Measurements from ENCODE around the gene FAM83F.
"Not testable (repeated sequence)": the region's sequence is repeated elsewhere in the genome, so short reads cannot be mapped to it uniquely, and the experiment has no call there.

FAM83F gene

DNA sequence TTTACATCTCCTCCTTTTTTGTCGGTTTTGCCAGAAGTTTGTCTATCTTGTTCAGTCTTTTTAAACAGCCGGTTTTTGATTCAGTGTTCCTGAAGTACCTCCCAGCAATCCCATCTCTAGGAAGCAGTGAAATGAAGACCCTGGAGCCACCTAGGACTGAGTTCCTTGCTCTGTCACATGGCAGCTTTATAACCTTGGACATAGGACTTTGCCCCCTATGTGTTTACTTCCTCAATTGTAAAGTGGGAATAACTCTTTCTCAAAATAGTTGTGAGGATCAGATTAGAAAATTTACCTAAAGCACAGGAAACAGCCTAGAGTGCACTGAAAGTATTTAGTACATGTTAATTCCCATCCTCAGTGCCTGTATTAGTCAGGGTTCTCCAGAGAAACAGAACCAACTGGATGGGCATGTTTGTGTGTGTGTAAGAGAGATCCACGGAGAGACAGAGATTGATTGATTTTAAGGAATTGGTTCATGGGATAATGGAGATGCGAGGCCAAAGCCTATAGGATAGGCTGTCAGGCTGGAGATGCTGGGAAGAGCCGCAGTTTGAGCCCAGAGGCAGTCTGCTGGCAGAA, 20.0 kb downstream of the FAM83F start:
- DNase-seq (ENCODE audit: low read depth in 2 of 2): no peak

DNA sequence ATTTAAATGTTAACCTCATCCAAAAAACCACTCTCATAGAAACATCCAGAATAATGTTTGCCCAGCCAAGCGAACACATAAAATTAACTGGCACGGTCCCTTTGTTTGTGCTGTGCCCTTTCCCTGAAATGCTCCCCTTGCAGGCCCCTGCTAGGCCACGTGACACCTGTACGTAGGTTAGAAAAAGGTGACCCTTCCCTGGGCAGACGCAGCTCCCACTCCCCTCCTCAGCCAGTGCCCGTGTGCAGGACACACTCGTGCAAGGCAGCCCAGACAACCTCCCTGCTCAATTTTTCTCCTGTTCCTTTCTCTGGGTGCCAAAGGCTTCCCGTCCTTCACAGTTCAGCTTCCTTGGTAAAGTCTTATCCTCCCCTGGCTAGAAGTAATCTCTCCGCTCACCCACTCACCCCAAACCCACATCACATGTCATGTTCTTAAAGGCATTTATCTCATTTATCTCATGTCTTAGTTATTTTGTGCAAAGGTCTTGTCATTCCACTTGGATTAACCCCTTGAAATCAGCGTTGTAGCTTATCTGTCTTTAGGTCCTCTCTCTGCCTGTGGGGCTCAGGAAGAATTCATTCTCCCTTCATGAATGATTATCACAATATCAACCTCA, 20.7 kb downstream of the FAM83F start:
- DNase-seq (ENCODE audit: low read depth in 2 of 2): no peak

DNA sequence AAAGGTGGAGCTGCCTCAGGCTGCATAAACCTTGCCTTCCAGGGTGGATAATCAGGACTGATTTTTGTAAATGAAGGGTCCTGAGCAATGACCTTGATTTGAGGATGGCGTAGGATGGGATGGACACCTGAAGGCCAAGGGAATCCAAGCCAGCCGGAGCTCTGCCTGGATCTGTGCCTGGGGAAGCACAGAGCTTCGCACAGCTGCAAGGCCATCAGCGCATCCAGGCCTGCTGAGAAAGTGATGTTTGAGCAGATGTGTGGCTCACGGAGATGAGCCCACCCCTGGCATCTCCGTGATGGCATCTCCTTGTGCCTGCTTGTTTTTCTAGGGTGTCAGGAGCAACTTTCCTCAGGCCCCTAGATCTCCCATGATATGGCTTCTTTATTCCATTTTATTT, 23.3 kb downstream of the FAM83F start:
- no peak for DNase-seq (ENCODE audit: low read depth in 2 of 2)

DNA sequence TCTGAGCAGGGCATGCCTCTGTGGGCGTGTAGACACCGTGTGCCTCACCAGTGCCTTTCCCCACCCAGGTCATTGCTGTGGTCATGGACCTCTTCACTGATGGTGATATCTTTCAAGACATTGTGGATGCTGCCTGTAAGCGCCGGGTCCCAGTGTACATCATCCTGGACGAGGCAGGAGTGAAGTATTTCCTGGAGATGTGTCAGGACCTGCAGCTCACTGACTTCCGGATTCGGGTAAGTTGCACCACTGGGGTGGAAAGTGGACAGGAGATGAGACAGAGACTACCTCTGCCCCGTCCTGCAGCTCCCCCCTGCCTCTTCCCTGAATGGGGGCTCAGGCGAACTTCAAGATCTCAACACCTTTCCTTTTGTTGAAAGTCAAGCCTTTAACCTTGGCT, 24.3 kb downstream of the FAM83F start:
- DNase-seq (ENCODE audit: low read depth in 2 of 2): no peak

DNA sequence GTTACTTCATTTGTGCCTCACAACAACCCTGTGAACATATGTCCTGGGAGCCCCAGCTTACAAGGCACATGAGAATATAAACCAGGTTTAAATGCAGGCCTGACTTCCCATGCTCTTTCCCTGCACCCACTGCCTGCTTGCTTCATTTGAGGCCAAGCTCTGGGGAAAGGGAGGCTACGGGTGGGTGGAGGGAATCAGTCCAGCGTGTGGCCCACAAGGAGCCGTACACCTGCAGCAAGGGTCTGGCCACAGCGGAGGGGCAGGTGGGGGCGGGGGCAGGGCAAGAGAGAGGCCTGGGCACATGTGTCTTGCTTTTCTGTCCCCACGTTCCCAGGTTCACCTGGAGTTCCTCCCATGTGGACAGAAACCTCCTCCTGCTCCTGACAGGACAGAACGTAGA, 26.2 kb downstream of the FAM83F start:
- DNase-seq (ENCODE audit: low read depth in 2 of 2): no peak

DNA sequence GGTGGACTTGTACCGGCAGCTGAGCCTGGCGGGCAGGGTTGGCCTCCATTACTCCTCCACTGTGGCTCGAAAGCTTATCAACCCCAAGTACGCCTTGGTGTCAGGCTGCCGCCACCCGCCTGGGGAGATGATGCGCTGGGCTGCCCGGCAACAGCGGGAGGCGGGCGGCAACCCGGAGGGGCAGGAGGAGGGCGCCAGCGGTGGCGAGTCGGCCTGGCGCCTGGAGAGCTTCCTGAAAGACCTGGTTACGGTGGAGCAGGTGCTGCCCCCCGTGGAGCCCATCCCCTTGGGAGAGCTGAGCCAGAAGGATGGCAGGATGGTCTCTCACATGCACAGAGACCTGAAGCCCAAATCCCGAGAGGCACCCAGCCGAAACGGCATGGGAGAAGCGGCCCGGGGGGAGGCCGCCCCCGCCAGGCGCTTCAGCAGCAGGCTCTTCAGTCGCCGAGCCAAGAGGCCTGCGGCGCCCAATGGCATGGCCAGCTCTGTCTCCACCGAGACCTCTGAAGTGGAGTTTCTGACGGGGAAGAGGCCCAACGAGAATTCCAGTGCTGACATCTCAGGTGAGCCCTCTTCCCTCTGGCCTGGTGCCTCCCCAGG, 26.7 kb downstream of the FAM83F start:
- DNase-seq (ENCODE audit: low read depth in 2 of 2): no peak

DNA sequence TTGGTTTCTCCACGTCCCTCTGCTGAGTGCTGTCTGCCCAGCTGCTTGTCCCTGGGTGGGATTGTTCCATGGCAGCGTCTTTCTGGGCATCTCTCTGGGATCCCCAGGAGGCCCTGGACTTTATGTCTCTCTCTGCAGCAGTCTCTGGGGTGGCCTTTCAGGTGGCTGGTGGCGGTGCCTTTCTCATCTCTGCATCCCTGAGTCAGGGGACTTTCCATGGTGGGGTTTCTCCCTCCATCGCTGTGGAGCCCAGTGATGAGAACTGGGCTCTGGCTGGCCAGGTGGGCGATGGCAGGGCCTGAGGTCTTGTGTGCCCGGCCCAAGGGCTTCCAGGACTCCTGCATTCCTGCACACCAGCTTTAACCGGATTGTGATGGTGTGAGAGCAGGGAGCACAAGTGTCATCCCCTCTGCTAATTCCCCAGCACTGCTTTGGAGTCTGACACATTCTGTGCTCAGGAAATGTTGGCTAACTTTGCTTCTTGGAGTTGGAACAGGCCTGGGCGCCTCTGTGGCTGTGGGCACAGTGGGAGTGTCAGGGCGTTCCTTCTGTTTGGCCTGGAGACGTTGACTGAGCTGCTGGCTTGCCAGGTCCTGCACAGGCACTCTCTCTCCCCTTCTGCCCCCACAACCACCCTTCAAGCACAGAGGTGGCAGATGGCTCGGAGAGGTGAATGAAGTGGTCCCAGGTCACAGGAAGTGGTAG, 27.9 kb downstream of the FAM83F start:
- DNase-seq (ENCODE audit: low read depth in 2 of 2): no peak

DNA sequence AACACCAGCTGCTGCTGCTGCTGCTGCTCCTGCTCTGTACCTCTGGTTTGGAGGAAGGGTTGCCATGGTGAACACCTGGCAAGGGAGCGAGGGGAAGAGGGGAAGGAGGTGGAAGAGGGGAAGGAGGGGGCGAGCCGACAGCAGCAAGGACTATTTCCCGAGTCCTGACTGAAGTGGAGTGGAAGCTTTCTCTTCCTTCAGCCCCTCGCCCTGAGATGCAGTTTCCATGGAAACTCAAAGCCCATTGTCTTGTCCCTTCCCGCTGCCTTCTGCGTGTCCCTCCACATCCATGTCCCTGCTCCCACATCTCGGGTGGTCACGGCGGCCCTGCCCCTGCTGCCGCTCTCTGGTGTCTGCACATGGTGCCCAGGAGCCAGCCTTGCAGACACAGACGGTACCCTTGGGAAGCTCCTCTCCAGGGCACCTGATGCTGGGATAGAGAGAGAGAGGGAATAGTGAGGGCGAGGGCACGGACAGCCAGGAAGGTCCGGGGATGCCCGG, 28.6 kb downstream of the FAM83F start:
- DNase-seq (ENCODE audit: low read depth in 2 of 2): no peak

DNA sequence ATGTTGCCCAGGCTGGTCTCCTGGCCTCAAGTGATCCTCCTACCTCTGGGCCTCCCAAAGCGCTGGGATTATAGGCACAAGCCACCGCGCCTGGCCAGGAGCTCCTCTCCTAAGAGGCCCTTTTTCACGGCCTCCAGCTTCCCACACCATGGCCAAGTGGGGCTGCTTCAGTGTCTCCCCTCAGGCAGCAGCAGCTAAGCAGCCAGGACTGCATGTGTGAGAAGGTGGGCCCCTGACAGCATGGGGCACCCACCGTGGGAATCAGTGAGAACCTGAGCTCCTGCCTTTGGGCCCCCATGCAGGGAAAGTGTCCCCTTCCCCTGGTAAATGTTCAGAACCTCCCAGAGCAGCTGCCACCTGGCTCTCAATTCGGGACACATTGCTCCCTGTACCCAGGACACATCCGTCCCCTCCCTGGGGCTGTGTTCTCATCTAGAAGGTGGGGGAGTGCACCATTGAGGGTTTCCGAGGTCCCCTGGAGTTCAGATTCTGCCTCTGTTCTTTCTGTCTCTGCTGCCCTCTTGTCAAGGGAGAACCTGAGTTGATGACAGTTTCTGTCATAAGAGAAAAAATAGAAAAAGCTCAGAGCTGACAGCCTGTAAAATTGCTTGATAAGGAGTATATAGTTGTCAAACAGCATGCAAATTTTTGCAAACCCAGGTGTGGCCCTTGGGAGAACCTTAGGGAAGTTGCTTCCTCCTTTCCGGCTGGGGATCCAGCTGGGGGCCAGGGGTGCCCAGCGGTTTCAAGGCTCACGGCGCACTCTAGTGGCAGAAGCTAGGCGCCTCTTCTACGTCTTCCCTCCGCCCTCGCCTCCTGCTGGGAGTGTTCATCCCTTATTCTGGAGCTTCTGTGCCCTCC, 29.7 kb downstream of the FAM83F start:
- DNase-seq (ENCODE audit: low read depth in 2 of 2): no peak

DNA sequence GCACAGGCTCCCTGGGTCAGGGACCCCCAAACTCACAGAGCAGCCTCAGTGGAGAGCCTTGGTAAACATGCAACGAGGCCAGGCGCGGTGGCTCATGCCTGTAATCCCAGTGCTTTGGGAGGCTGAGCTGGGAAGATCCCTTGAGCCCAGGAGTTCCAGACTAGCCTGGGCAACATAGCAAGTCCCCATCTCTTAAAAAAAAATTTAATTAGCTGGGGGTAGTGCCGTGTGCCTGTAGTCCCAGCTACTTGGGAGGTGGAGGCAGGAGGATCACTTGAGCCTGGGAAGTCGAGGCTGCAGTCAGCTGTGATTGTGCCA, 30.3 kb downstream of the FAM83F start:
- DNase-seq (ENCODE audit: low read depth in 2 of 2): not testable (repeated sequence)

DNA sequence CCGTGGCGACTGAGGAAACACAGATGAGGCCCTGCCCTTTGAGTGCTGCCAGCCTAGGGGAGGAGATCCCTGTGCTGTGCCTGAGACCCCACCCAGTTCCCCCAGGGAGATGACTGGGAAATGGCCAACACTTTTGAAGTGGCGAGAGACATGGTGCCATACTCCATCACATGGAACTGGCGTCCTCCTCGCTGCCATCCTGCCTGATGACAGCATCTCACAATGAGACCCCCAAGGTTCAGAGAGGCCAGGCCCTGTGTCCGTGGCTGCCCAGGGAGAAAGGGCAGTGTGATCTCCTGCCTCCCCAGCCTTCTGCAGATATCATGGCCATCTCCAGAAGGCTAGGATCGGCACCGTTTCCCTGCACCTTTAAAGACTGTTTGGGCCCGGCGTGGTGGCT, 31.1 kb downstream of the FAM83F start:
- DNase-seq (ENCODE audit: low read depth in 2 of 2): no peak

DNA sequence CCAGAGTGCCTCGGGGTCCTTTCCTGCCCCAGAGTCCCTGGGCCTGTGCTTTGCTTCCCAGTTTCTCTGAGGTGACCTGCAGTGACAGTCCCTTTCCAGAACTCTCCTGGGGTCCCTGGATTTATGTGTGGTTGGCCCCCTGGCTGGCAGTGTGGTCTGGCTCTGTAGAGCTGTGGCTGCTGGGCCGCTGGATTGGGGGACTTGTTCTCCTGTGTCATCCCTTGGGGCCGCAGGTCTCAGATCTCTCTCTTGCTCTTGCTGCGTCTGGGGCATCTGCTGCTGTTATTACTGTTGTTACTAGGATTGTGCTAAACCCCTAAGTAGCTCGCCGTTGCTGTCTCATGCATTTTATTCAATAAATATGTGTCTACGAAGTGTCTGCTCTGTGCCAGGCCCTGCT, 31.9 kb downstream of the FAM83F start:
- DNase-seq (ENCODE audit: low read depth in 2 of 2): no peak

DNA sequence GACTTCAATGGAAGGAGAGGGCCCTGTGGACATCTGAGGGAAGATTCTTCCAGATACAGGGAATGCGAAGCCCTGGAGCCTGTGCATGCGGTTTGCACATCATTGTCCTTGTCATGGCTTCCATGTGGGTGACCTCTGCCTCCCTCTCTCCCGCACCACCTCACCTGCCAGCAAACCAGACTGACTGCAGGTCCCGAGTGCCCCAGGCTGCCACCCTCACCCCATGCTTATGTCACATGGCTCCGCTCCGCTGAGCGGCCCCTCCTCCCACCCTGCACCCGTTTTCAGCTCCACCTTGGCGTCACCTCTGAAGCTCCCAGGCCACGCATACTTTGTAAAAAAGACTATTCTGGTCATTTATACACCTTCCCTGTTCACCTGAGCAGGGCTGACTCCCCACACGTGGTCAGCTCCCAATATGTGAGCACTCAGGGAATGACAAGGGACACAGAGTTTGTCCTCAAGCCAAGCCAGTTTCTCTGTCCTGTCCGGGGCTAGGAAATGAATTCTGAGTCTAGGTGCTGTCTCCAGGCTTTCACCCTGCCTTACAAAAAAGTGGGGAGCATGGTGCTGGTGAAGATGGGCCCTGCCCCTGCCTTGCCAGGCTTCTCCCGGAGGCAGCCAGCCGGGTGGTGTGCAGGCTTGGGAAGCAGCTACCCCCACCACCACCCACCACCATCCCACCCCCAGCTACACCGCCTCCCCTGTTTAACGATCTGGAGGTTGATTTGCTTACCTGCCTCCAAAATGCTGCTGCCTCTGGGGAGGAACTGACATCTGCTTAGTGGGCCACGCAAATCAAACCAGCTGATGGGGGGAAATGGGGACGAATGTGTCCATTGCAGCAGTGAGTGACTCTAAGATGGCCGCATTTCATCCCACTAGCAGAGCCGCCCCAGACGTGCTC, 32.7 kb downstream of the FAM83F start:
- DNase-seq (ENCODE audit: low read depth in 2 of 2): no peak

DNA sequence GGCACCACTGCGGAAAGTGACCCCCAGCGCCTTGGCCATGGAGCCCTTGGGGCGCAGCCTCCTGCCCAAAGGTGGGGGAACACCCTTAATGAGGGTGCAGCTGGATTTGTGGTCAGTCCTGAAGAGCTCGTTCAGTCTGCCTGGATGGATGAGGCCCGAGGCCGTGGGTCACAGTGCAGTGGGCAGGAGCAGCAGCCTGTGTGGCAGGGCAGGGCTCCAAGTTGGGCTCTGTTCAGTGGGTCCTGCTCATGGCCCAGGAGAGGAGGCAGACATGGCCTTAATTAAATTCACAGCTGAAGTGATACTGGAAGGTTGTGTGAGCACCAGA, 33.3 kb downstream of the FAM83F start:
- no peak for DNase-seq (ENCODE audit: low read depth in 2 of 2)

DNA sequence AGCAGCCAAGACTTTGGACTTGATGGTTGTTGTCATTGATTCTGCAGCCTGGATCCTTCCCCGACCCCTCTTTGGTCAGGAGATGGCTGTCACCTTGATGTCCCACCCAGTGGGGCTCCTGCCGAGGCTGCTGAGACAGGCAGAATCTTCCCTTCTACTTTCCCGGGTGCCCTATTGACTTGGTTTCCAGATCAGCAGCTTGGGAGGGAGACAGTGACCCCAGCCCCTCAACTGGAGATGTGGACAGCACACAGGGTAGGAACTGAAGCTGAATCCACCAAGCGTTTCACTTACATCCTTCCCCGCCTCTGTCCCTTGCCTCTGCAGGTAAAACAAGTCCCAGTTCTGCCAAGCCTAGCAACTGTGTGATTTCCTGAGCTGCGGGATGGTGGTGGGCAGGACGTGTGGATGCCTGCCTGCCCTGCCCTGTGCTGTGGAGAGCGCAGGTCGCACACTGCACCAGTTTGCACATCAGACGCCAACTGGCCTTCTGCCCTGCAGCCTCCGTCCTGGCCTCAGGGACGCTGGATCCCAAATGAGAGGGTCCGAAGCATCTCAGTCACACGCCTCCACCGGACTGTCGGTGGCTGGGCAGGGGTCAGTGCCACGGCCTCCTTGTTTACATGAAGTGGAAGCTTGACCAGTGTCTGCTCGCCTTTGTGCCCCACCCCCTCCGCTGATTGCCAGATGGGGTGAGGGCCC, 34.6 kb downstream of the FAM83F start:
- no peak for DNase-seq (ENCODE audit: low read depth in 2 of 2)

DNA sequence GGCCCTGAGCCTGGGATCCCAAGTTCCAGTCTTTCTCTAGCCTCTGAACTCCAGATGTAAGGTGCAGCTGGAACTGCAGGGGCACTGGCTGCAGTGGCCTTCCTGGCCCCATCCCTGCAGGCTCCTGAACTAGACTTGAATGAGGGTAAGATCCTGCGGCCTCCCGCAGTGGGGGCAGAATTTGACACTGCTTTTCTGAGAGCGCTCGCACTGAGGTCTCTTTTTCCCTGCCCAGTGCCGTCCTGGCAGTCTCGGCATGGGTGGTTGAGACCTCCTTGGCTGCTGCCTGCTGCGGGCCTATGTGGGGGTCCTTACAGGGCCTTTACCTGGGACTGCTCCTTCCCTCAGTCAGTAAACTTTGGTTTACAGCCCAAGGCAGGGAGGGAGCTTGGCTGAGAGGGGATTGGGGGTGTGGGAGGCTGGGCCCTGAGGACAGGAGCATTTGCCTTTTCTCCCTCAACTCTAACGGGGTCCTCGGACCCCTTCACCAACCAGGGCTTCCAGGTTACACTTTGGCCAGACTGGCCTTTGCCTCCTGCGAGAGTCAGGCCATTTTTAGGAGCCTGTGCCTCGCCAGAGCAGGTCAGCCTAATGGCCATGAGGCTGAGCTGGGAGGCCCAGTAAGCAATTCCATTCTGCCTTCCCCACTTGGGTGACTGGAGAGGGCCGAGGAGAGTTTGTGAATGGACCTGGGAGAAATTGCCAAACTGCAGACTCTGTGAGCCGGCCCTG, 35.4 kb downstream of the FAM83F start:
- no peak for DNase-seq (ENCODE audit: low read depth in 2 of 2)

DNA sequence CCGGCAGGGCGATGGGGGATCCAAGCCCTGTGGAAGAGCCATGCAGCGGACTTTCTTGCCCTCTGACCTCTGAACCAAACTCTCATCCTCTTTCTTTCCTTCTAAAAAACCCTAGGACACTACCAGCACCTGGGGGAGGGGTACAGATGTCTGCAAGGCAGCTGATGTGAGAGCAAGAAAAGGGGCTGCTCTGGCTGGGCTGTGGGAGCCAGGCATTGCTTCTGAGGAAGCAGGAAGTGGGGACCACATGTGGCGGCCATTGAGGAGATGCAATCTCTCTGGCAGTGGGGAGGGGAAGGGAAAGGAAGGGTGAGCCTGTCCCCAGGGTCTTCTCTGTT, 36.0 kb downstream of the FAM83F start:
- DNase-seq (ENCODE audit: low read depth in 2 of 2): no peak

DNA sequence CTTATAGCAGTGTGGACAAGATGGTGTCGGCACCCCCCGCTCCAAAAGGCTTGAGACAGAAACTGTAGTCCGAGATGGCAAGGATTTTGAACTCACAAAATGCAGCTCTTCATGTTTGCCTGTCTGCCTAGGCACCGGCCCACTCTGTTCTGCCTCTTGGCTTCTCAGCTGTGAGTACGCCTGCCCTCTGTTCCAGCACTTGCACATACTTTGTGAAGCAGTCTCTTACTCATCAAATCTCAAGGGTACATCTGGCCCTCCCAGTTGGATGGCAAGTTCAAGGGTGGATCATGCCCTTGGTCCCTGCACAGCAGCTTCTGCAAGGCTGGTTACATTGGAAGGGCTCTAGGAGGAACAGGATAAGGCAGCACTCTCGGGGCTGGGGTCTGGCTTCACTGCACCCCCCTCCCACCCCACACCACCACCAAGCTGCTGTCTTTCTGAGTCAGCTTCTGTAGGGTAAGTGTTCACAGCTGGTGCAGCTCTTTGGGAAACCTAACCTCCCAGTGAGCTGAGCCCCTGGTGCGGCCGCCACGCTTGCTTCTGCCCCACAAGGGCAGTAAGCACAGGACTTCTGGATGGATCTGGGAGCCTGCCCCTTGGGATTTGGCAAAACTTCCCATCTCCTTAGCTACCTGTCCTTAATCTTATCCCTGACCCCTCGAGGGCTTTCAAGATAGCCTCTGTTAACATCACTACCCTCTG, 37.2 kb downstream of the FAM83F start:
- DNase-seq (ENCODE audit: low read depth in 2 of 2): no peak
